ENCODE data around the gene CMC2.

CMC2 gene

GRCh38 chr16:80931801-80932707, 74.6 kb downstream of the CMC2 start:
- no peak for DNase-seq (ENCODE audit: low read depth)

GRCh38 chr16:80924372-80924978, 82.2 kb downstream of the CMC2 start:
- DNase-seq (ENCODE audit: low read depth): no peak

- DNase-seq (ENCODE audit: low read depth): no peak
Measured at GRCh38 chr16:80923356-80923755, 83.3 kb downstream of the CMC2 start.
